ENCODE results near the gene OPCML. TPM values are rescaled to one million over a fixed set of nuclear protein-coding genes. Genes with fewer than 3 reads are reported as not detected.

OPCML gene
- total RNA-seq, 1 donor from 2014 or later = 0.61 TPM

DNA sequence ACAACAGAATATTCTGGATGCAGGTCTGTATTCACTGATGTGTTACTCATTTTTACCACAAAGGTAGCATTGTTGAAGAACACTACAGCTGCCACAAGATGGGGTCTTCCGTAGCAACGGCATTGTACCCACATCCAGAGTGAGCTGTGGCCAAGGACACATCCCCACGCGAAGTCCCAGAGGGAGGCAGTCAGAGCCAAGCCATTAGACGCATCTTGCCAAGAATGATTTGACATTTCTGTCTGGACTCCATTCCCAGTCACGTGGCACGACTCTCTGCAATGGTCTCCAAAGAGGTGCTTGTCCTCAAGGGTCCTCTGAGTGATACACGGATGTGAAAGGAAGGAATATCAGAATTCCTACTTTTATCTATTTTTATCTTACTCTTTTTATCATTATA is 15.5 kb downstream of the OPCML start:
- no peaks in the 10 kb centered on the region for H3K36me3 Mint-ChIP-seq (ENCODE audit: unreplicated experiment)
- H3K4me3 Mint-ChIP-seq (ENCODE audit: unreplicated experiment) = no peak overlapping the region
- no peak for DNase-seq
- peaks cover 3% of the 10 kb centered on the region for H3K27me3 Mint-ChIP-seq (ENCODE audit: unreplicated experiment)
- no peak for TF ChIP-seq CTCF (IDR thresholded peaks at IDR 0.05; ENCODE audit: partially characterized antibody, unreplicated experiment)
- H3K27ac Mint-ChIP-seq (ENCODE audit: unreplicated experiment) = no peak overlapping the region
- peaks cover 42% of the 10 kb centered on the region for H3K4me1 Mint-ChIP-seq (ENCODE audit: low read depth, unreplicated experiment)
- peaks cover 5% of the 10 kb centered on the region for H3K9me3 Mint-ChIP-seq (ENCODE audit: unreplicated experiment)

DNA sequence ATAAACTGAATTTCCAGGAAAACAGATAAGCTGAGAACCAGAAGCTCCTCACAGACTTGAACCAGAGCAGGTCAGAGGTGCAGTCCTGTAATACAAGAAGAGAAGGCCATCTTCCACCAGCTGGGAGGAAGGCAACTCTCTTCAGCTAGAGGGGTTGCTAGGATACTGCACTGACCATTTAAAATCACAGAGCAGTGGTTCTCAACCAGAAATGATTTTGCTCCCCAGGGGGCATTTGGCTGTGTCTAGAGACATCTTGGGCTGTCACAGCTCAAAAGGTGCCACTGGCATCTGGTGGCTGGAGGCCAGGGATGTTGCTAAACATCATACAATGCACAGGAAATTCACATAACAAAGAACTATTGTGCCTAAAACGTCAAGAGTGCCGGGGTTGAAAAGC is 17.2 kb downstream of the OPCML start:
- H3K4me3 Mint-ChIP-seq (ENCODE audit: unreplicated experiment) = peak overlapping the region; percentile 64
- peaks cover 44% of the 10 kb centered on the region for H3K4me1 Mint-ChIP-seq (ENCODE audit: low read depth, unreplicated experiment)
- H3K9me3 Mint-ChIP-seq (ENCODE audit: unreplicated experiment) = peaks cover 7% of the 10 kb centered on the region
- peak; percentile 50 for DNase-seq
- peak overlapping the region; percentile 76 for H3K27ac Mint-ChIP-seq (ENCODE audit: unreplicated experiment)
- H3K36me3 Mint-ChIP-seq (ENCODE audit: unreplicated experiment) = peaks cover 10% of the 10 kb centered on the region
- H3K27me3 Mint-ChIP-seq (ENCODE audit: unreplicated experiment) = peaks cover 9% of the 10 kb centered on the region
- no peak for TF ChIP-seq CTCF (IDR thresholded peaks at IDR 0.05; ENCODE audit: partially characterized antibody, unreplicated experiment)

GRCh38 chr11:133509924-133510697 is 22.2 kb downstream of the OPCML start:
- H3K36me3 Mint-ChIP-seq (ENCODE audit: unreplicated experiment) = peaks cover 10% of the 10 kb centered on the region
- H3K9me3 Mint-ChIP-seq (ENCODE audit: unreplicated experiment) = peaks cover 2% of the 10 kb centered on the region
- H3K27ac Mint-ChIP-seq (ENCODE audit: unreplicated experiment) = no peak overlapping the region
- no peak overlapping the region for H3K4me3 Mint-ChIP-seq (ENCODE audit: unreplicated experiment)
- peaks cover 23% of the 10 kb centered on the region for H3K4me1 Mint-ChIP-seq (ENCODE audit: low read depth, unreplicated experiment)
- TF ChIP-seq CTCF (IDR thresholded peaks at IDR 0.05; ENCODE audit: partially characterized antibody, unreplicated experiment) = no peak
- peaks cover 7% of the 10 kb centered on the region for H3K27me3 Mint-ChIP-seq (ENCODE audit: unreplicated experiment)
- no peak for DNase-seq

DNA sequence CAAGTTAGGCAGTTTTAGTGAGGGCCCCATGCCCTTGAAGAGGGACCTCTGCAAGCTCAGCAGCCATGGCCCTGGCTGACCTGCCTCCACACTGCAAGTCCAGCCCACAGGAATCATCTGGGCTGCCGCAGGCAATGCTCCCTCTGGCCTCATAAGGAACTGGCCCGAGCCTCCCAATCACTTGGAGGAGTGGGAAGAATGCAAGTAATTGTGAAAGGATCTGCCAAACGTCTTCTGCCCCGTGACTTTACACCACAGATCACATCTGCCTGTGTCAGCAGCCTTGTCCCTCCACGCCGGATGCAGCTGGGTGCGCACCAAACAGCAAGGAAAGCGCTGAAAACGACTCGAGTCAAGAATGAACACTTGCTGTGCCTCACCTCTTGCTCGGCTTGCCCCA is 23.8 kb downstream of the OPCML start:
- H3K9me3 Mint-ChIP-seq (ENCODE audit: unreplicated experiment) = peaks cover 4% of the 10 kb centered on the region
- H3K27ac Mint-ChIP-seq (ENCODE audit: unreplicated experiment) = no peak overlapping the region
- TF ChIP-seq CTCF (IDR thresholded peaks at IDR 0.05; ENCODE audit: partially characterized antibody, unreplicated experiment) = no peak
- H3K4me3 Mint-ChIP-seq (ENCODE audit: unreplicated experiment) = no peak overlapping the region
- DNase-seq = no peak
- peaks cover 10% of the 10 kb centered on the region for H3K36me3 Mint-ChIP-seq (ENCODE audit: unreplicated experiment)
- peaks cover 14% of the 10 kb centered on the region for H3K4me1 Mint-ChIP-seq (ENCODE audit: low read depth, unreplicated experiment)
- peaks cover 10% of the 10 kb centered on the region for H3K27me3 Mint-ChIP-seq (ENCODE audit: unreplicated experiment)

- Mint-ChIP-seq H3K27me3 (ENCODE audit: unreplicated experiment) (peaks cover 10% of the 10 kb centered on the region), H3K4me1 (ENCODE audit: low read depth, unreplicated experiment) (peaks cover 19% of the 10 kb centered on the region), H3K27ac (ENCODE audit: unreplicated experiment) (no peak overlapping the region), H3K9me3 (ENCODE audit: unreplicated experiment) (peaks cover 4% of the 10 kb centered on the region), H3K36me3 (ENCODE audit: unreplicated experiment) (peaks cover 10% of the 10 kb centered on the region), H3K4me3 (ENCODE audit: unreplicated experiment) (no peak overlapping the region)
- no peak for TF ChIP-seq CTCF (IDR thresholded peaks at IDR 0.05; ENCODE audit: partially characterized antibody, unreplicated experiment)
- no peak for DNase-seq
Measured at GRCh38 chr11:133507185-133507584, 25.1 kb downstream of the OPCML start.
